ENCODE measurements around the gene PRRX1.

PRRX1 gene

GRCh38 chr1:170707117-170707516 lies 43.2 kb downstream of the PRRX1 start:
- no peak for TF ChIP-seq CTCF (IDR thresholded peaks at IDR 0.05; ENCODE audit: low read depth, low read length)
- DNase-seq (ENCODE audit: extremely low read depth, low read depth) = no peak

- no peak for TF ChIP-seq CTCF (IDR thresholded peaks at IDR 0.05; ENCODE audit: low read depth, low read length)
- peak; percentile 76 for DNase-seq (ENCODE audit: extremely low read depth, low read depth)
Observed at GRCh38 chr1:170707959-170708655, 44.2 kb downstream of the PRRX1 start.

- no peak for TF ChIP-seq CTCF (IDR thresholded peaks at IDR 0.05; ENCODE audit: low read depth, low read length)
- peak; percentile 44 for DNase-seq (ENCODE audit: extremely low read depth, low read depth)
Observed at GRCh38 chr1:170711682-170712081, 47.8 kb downstream of the PRRX1 start.

GRCh38 chr1:170714163-170714562 lies 50.2 kb downstream of the PRRX1 start:
- no peak for DNase-seq (ENCODE audit: extremely low read depth, low read depth)
- TF ChIP-seq CTCF (IDR thresholded peaks at IDR 0.05; ENCODE audit: low read depth, low read length) = no peak

- DNase-seq (ENCODE audit: extremely low read depth, low read depth) = no peak
- TF ChIP-seq CTCF (IDR thresholded peaks at IDR 0.05; ENCODE audit: low read depth, low read length) = no peak
Observed at GRCh38 chr1:170714938-170715337, 51.0 kb downstream of the PRRX1 start.

- DNase-seq (ENCODE audit: extremely low read depth, low read depth) = no peak
- TF ChIP-seq CTCF (IDR thresholded peaks at IDR 0.05; ENCODE audit: low read depth, low read length) = no peak
Observed at GRCh38 chr1:170716835-170717429, 53.0 kb downstream of the PRRX1 start.

- no peak for DNase-seq (ENCODE audit: extremely low read depth, low read depth)
Observed at GRCh38 chr1:170720661-170721060, 56.7 kb downstream of the PRRX1 start.

More at GRCh38 chr1:170720661-170721060, 56.7 kb downstream of the PRRX1 start:
- TF ChIP-seq CTCF (IDR thresholded peaks at IDR 0.05; ENCODE audit: low read depth, low read length) = no peak
